Esophagus muscularis mucosa (tissue), 4 donors: ENCODE data around the gene C10orf71. TPM values are rescaled to one million over a fixed set of nuclear protein-coding genes. Genes with fewer than 3 reads are reported as not detected.

Experiments
- DNase-seq: peaks from one replicate; pipeline ENCODE4 v3.0.0-alpha.2; 2017; ENCODE audit errors: extremely low spot score
- H3K27ac ChIP-seq, 4 donors: fragments of 200-600 bp; sonication (generic); replicated peaks in 1 of 4; 1 replicate in 3 of 4; 2 replicates in 1 of 4; pipeline ENCODE4 v1.5.1; 2016 to 2019; ENCODE audit warnings: mild to moderate bottlenecking in 1 of 4
- H3K27me3 ChIP-seq, 4 donors: fragments of 200-600 bp; sonication (generic); one replicate each; pipeline versions ENCODE4 v1.5.1 to v1.6.0; 2016 to 2019
- H3K36me3 ChIP-seq, 4 donors: fragments of 200-600 bp; sonication (generic); one replicate each; pipeline ENCODE4 v1.5.1; 2016 to 2019
- H3K4me1 ChIP-seq, 4 donors: fragments of 200-600 bp; sonication (generic); one replicate each; pipeline ENCODE4 v1.5.1; 2016 to 2019
- H3K4me3 ChIP-seq, 4 donors: fragments of 200-600 bp; sonication (generic); 1 replicate in 2 of 4; 2 replicates in 2 of 4; pipeline ENCODE4 v1.5.1; 2016 to 2019; ENCODE audit warnings: mild to moderate bottlenecking in 4 of 4, moderate library complexity in 1 of 4
- H3K9me3 ChIP-seq, 4 donors: fragments of 200-600 bp; sonication (generic); 1 replicate in 3 of 4; 2 replicates in 1 of 4; pipeline ENCODE4 v1.5.1; 2016 to 2019
- CTCF ChIP-seq, 3 experiments: fragments of 200-600 bp in 2 of 3; fragments of 450-650 bp in 1 of 3; sonication (generic) in 2 of 3; IDR thresholded peaks; one replicate each; pipeline ENCODE4 v1.5.1; 2017 to 2019; ENCODE audit warnings: antibody characterized with exemption in 3 of 3, mild to moderate bottlenecking in 2 of 3, moderate library complexity in 1 of 3
- EP300 ChIP-seq: sonication (generic); formaldehyde crosslinking; IDR thresholded peaks from one replicate; pipeline ENCODE4 v1.6.1; 2017; ENCODE audit warnings: antibody characterized with exemption
- POLR2A ChIP-seq: fragments of 450-650 bp; IDR thresholded peaks from one replicate; pipeline ENCODE4 v1.6.1; 2017; ENCODE audit warnings: antibody characterized with exemption, moderate library complexity, mild to moderate bottlenecking, low read depth
- POLR2AphosphoS5 ChIP-seq, 2 donors: sonication (generic); formaldehyde crosslinking; IDR thresholded peaks; one replicate each; pipeline ENCODE4 v1.6.1; 2017; ENCODE audit warnings: antibody characterized with exemption in 2 of 2
- WGBS: methylation state at CpG from one replicate; pipeline ENCODE4 v1.1.5; 2018; 5-methylcytosine and 5-hydroxymethylcytosine counted together
- intact Hi-C: fragments of 100-400 bp; cut with DNase I; formaldehyde crosslinking; loops from one replicate; pipeline ENCODE4 v1.15.1; 2023
- total RNA-seq, 4 donors: library from RNA; depleted of rRNA; stranded (reverse); fragments of >200 nt; gene quantifications; one replicate each; pipeline versions ENCODE4 v1.1.0 to v1.2.1, GENCODE V29; 2016

Gene C10orf71
- total RNA-seq, 4 donors from 2014 or later: 0.06 to 0.42 TPM; not detected in 2

- no peak overlapping the region for H3K27ac ChIP-seq
- WGBS: 88% methylated on average over 3 of the region's 8 CpGs
- DNase-seq: peak; percentile 57
These were observed 62.2 kb downstream of the C10orf71 start for GRCh38 chr10:49361178-49361554.

DNA sequence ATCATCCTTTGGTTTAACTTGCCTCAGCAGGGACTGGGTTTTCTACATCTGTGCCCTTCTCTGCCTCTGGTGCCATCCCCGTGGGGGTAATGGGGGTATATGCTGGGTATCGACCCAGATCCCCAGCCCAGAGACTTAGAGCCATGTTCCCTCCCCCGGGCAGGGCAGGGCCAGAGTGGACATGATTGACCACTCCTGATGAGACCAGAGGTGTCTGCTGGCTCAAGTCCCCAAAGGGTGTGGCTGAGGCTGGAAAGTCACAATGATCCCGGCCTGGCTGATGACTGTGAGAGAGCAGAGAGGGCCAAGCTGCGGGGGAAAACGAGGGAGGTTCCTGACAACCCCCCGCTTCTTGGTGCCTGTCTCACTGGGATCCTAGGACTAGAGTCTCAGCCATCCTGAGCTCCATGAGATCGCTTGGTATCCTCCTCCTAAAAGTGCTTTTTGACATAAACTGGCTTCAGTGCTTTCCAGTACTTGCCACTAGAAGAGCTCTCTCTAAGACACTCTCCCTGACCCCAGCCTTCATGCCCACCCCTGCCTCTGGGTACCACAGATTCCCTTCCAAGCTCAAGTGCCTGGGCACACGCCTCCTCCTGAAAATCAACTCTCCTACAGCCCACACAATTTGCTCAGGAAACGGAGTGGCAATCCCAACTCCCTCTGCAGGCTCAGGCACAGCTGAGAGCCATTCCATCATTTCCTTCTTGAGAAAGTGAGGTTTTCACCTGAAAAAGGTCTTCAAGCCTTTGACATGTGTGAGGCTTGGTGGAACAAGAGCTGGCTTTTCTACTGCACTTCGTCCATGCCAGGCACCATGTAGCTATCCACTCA lies 63.0 kb downstream of the C10orf71 start:
- TF ChIP-seq EP300: no peak
- TF ChIP-seq POLR2A: no peak
- TF ChIP-seq CTCF (IDR thresholded peaks at IDR 0.05): no peak
- no peak for TF ChIP-seq POLR2AphosphoS5 (IDR thresholded peaks at IDR 0.05)
- intact Hi-C loops: no loop called here
- Histone ChIP-seq H3K9me3 (peaks cover 0 to 6% (median 3%) of the 10 kb centered on the region in 4 donors), H3K4me1 (peaks cover 6 to 13% (median 12%) of the 10 kb centered on the region in 4 donors), H3K4me3 (no peak overlapping the region), H3K27ac (no peak overlapping the region), H3K36me3 (no peaks in the 10 kb centered on the region), H3K27me3 (peaks cover 0 to 11% (median 0%) of the 10 kb centered on the region in 4 donors)
- 75% methylated on average over 11 of the region's 11 CpGs for WGBS
- peak; percentile 91 for DNase-seq

More at GRCh38 chr10:49361178-49361554, 62.2 kb downstream of the C10orf71 start:
- peaks cover 6 to 13% (median 12%) of the 10 kb centered on the region in 4 donors for H3K4me1 ChIP-seq
- H3K27me3 ChIP-seq: peaks cover 0 to 11% (median 0%) of the 10 kb centered on the region in 4 donors
- intact Hi-C loops: no loop called here
- H3K4me3 ChIP-seq: no peak overlapping the region
- H3K36me3 ChIP-seq: no peaks in the 10 kb centered on the region
- peaks cover 0 to 6% (median 3%) of the 10 kb centered on the region in 4 donors for H3K9me3 ChIP-seq
- TF ChIP-seq EP300 (no peak), POLR2AphosphoS5 (IDR thresholded peaks at IDR 0.05) (no peak), CTCF (IDR thresholded peaks at IDR 0.05) (no peak), POLR2A (no peak)

DNA sequence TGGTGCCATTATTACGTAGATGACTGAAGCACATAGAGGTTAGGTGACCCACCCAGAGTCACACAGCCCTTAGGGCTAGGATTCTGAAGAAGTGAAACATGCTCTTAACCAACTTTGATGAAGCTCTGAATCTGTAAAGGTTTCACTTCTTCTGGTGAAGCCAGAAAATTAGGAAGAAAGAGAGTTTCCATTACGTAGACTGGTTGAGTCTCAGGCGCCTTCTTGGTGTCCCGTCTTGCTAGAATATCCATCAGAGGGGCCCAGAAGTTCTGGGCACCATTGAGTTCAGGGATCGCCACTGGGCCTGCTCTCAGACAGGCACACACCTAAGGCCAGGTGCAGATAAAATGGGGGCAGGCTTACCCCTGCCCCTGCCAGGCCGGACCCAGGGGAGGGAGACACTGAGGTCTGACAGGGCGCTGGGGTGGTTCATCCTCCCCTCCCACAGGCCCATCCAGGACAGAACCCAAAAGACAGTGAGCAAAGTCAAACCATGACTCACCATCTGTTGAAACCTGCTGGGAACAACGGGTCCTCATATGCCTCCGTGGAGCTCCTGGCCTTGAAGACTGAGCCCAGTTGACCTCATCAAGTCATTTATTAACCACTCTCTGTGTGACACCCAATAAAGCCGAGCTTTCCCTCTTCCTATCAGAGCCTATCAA lies 63.8 kb downstream of the C10orf71 start:
- TF ChIP-seq CTCF (IDR thresholded peaks at IDR 0.05) (no peak), POLR2A (no peak), EP300 (no peak), POLR2AphosphoS5 (IDR thresholded peaks at IDR 0.05) (no peak)
- Histone ChIP-seq H3K9me3 (peaks cover 0 to under 1% (median 0%) of the 10 kb centered on the region in 4 donors), H3K4me3 (no peak overlapping the region), H3K4me1 (peaks cover 6 to 13% (median 12%) of the 10 kb centered on the region in 4 donors), H3K27me3 (peaks cover 0 to 11% (median 0%) of the 10 kb centered on the region in 4 donors), H3K36me3 (no peaks in the 10 kb centered on the region), H3K27ac (no peak overlapping the region)
- WGBS: 79% methylated on average over 9 of the region's 10 CpGs
- peak; percentile 86 for DNase-seq
- intact Hi-C loops: no loop called here

- intact Hi-C loops: no loop called here
These were observed 64.5 kb downstream of the C10orf71 start for GRCh38 chr10:49363309-49364031.

More at GRCh38 chr10:49363309-49364031, 64.5 kb downstream of the C10orf71 start:
- peaks cover 6 to 13% (median 12%) of the 10 kb centered on the region in 4 donors for H3K4me1 ChIP-seq
- no peaks in the 10 kb centered on the region for H3K9me3 ChIP-seq
- H3K27ac ChIP-seq: no peak overlapping the region
- TF ChIP-seq CTCF (IDR thresholded peaks at IDR 0.05): no peak
- TF ChIP-seq EP300: no peak
- no peak for TF ChIP-seq POLR2AphosphoS5 (IDR thresholded peaks at IDR 0.05)
- TF ChIP-seq POLR2A: no peak
- peak; percentile 74 for DNase-seq
- no peak overlapping the region for H3K4me3 ChIP-seq
- WGBS: 90% methylated on average over 8 of the region's 8 CpGs
- peaks cover 0 to 11% (median 0%) of the 10 kb centered on the region in 4 donors for H3K27me3 ChIP-seq
- H3K36me3 ChIP-seq: no peaks in the 10 kb centered on the region
